Stimulated activated CD8-positive, alpha-beta memory T cell treated with anti-CD3 and anti-CD28 coated beads, Interleukin-12 subunit alpha, Interleukin-12 subunit beta, amount 100 ng/mL, for 1 hour (primary cell): ENCODE data around the gene SF3B4.

Experiments
- DNase-seq: peaks from one replicate; pipeline ENCODE4 v3.0.0-alpha.2; 2020; ENCODE audit warnings: low read depth

SF3B4 gene

DNA sequence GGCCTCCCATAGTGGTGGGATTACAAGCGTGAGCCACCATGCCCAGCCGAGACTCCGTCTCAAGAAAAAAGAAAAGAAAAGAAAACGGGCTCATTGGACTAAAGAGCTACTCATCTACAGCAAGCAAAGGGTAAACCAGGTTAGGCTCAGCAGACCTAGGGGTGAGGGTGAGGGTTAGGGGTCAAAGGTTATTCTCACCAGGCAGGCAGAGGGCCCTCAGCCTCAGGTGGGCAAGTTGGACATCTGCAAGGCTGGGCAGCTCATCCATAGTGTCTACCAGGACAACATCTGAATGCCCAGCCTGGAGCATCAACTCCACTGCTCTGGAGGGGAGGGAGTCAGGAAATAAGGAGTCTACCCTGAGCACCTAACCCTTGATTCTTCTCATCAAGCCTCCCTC is 5.6 kb upstream of the SF3B4 start:
- no peak for DNase-seq

DNA sequence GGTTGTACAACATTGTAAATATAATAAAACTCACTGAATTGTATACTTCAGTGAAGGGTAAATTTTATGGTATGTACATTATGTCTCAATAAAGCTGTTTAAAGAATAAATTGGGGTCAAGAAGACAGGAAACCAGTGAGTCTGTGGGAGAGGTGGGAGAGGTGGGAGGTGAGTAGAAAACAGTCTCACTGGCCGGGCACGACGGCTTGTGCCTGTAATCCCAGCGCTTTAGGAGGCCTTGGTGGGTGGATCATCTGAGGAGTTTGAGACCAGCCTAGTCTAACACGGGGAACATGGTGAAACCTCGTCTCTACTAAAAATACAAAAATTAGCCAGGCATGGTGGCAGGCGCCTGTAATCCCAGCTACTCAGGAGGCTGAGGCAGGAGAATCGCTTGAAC is 4.9 kb upstream of the SF3B4 start:
- DNase-seq: no peak

DNA sequence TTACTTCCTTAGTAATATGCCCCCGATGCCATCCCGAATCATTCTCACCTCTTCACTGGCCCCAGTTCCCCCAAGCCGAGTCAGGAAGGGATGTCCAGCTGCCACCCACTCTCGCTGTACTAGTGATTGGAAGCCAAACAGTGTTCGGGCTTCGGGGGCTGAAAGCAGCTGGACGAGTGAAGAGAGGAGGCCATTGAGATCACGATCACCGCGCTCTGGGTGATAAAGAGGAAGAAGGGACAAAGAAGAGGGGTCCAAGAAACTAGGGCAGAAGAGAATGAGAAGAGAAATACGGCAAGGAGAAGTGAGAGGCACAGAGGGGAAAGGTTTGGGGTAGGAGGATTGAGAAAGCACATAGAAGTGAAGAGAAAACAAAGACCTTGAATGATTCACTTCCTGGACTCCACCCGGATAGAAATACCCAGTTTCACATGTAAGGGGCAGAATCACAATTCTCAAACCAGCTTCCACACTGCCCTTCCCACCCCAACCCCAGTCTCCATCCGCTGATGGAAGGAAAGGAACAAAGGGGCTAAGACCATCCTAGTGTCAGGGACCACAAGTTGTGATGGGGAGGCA is 3.7 kb upstream of the SF3B4 start:
- no peak for DNase-seq

DNA sequence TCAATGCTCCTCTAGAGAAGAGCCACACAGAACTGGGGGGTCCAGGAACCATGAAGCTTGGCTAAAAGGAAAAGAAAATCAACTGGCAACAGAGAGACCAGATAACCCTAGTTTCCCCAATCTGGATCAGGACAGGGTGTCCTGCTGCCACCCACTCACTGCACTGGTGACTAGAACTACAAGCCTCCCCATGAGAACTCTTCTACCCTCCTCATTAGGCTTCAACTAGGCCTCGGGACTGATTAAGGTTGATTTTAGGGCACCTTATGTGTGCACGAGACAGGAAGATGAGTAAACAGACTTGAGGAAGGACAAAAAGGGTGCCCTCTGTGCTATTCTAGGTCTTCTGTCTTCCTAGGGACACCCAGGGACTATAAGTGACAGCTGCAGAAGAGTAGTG is 2.3 kb upstream of the SF3B4 start:
- DNase-seq: no peak

DNA sequence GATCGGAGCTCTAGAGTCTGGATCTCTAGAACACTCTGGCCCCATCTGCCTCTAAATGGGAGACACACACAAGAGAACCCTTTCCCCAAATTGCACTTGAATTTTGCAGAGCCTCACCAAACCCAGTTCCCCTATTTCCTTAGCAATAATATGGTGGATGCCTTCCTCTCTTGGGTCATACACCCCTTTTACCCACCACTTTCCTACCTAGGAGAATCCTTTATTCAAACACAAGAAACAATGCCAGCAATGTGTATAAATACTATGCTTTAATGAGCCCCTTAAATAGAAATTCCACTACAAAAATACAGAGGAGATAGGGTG is 760 bp upstream of the SF3B4 start:
- DNase-seq: no peak

DNA sequence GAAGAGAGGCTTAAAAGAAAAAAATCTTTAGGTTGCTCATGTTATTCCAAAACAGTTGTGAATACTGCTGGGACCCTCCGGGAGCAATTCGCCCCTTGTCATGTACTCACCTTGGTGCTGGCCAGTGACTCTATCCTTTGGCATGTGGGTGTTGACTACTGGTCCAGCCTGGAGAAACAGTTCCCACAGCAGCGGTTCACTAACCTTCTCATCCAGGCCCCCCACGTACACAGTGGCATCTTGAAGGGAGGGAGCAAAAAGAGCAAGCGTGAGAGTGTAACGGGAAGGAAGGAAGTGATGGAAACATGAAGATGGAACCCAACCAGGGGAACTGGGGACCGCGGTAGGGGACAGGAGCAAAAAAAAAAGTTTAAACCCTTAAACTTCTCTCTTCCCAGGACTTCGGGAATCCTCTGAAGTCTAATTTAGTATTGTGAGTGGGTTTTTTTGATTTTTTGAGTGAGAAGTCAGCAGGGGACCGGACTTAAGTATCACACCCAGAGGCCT is 494 bp downstream of the SF3B4 start:
- no peak for DNase-seq

DNA sequence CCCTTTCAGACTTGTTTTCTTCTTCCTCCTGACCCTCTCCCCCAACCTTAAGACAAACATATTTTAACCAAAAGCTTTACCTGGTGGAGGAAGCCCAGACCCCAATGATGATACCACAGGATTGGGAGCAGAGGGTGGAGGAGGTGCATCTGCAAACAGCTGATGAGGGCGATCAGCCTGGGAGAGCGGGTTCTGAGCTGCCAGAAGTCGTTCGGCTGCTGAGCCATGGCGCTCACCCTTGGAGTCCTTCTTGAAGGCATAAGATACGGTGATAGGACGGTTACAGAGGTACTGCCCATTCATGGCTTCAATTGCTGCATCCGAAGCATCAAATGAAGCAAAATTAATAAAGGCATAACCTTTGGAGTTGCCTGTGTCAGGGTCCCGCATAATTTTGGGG is 1.3 kb downstream of the SF3B4 start:
- DNase-seq: no peak

DNA sequence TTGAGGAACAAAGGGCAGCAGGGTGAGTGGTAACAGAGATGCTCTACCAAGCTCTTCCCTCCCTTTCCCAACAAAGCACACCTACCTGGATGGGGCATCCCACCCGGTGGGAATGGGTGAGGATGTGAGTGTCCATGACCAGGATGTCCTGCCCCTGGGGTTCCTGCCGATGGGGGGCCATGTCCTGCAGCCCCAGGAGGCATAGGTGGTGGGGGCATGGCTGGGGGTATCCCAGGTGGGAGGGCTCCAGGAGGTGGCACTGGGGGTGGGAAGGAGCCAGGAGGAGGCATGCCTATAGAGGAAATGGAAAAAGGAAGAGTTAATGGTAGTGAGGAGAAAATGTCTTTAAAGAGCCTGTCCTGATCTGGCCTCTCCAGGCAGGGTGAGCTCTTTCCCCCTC is 1.9 kb downstream of the SF3B4 start:
- DNase-seq: no peak

DNA sequence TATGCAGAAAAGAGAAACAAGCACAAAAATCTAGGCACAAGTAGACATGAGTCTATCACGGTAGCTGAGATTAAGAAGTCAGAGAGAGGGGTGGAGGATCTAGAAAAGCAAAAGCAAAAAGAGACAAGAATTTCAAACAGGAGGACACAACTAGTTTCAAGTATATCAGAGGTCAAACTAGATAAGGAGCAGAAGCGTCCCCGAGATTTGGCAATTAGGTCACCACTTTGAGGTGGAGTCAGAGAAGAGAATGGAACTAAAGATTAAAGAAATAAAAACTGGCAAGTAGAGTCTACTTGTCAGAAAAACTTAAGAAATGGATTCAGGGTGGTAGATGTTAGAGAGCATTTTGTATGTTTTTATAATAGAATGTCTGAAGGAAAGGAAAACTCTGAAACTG is 2.3 kb downstream of the SF3B4 start:
- DNase-seq: no peak

DNA sequence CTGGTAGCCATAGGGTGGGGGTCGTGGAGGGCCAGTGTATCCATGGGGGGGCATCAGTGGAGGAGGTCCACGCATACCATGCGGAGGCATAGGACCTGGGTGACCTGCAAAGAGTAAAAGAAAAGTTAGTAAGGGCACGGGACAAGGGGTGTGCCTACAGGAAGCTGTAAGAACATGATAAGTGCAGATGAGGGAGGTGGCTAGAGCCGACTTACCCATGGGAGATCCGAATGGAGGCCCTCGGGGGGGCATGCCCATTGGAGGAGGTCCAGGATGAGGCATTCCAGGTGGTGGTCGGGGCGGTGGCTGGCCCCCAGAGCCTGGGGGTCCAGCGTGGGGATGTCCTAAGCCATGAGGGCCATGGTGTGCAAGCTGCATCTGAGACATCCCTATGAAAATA is 4.0 kb downstream of the SF3B4 start:
- no peak for DNase-seq

DNA sequence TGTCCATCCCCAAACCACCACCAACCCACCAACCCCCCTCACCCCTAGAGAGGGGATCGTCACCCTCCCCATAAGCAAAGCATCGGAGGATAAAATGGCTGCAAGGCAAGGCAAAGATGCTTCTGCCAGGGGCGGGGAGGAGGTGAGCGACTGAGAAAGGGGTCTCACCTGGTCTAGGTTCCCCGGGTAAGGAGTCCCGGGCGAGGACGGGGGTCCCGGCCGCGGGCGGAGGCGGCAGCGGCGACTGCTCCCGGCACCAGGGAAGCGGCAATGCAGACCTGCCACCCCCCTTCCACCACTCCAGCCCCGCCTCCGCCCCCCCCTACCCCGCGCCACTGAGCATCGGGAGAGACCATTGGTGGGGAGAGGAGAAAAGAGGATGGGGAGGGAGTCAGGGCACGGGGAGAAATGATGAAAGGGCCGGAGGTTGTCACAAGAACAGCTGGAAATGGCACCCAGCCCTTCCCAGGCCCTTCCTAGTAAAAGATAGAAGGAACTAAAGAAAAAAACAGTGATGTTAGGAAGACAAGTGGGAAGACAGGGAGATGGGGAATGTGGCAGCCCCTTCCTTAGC is 9.9 kb downstream of the SF3B4 start, which contains the start of gene SV2A:
TSS of gene SV2A (minus strand) at position 274 of the 574 bp plus-strand sequence. CDS start 4,004 bp downstream, outside the sequence.
- DNase-seq: peak; percentile 18

DNA sequence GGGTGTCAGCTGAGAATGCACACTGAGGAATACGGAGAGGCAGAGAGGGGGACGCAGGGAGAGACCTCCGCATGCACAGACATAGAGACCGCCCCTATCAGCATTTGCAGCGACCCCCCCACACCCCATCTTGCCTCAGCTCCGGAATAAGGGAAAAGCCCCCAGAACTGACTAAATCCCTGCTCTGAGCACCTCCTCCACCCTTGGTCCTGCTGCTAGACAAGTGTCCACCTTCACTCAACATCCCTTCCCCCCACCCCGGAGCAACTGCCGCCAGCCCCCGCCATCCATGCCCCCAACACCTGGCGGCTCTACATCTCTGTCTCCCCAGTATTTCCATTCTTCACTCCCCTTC is 10.7 kb downstream of the SF3B4 start:
- no peak for DNase-seq

DNA sequence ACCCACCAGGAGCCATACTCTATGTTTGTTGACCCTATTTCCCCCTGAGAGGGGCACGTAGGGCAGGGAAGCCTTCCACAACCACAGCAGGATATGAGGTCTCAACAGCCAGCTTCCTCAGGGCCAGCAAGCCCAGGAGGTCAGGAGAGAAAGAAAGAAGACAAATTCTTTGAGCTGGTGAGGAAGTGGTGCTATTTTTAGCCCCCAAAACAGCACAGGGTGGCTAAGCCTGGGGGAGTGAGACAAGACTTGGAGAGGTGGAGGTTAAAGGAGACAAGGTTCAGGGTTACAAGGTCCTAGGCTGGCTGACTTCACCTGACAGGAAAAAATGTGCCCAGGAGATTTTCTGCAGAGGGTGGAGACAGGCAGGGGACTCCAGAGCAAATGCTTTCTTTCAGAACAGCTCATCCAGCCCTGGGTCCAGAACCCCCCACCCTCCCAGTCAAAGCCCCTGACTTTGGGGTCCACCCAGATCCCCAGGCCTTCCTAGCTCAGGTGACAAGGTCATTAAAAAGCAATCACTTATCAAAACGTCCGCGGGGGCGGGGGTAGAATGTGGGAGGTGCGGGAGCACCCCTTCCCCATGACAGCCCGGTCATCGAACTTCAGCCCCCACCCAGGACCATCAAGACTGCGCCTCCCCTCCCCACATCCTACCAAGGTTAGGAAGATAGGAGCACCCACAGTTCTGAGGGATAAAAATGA is 11.3 kb downstream of the SF3B4 start:
- DNase-seq: no peak

DNA sequence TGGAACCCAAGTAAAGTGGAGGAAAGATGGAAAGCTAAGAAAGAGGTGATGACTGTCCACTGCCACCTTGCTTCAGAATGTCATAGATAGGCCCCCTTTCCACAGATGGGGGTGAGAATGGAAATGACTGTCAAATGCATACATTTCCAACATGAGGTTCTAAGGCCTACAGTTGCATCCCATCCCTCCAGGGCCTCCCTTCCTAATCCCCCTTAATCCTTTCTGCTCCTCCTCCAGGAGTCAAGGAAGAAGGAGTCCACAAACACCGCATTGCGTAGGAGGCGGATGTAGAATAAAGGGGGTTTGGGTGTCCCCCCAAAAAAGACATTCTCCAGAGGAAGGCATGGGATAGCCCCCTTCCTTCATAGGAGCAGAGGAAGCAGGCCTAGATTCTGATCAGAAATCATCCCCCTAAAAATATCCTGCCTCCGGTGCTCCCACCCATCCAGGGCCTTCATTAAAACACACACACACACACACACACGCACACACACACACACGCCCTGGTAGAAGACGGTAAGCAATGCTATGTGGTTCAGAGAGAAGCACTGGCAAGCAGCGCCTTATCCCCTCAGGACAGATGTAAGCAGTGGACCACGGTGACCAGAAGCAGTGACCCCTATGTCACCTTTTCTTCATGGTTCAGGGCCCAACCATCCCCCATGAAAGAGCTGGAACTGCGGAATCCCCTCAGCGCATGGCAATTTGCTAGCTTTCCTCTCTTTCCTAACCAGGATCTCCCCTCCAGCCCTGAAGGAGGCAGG is 12.0 kb downstream of the SF3B4 start:
- DNase-seq: no peak

DNA sequence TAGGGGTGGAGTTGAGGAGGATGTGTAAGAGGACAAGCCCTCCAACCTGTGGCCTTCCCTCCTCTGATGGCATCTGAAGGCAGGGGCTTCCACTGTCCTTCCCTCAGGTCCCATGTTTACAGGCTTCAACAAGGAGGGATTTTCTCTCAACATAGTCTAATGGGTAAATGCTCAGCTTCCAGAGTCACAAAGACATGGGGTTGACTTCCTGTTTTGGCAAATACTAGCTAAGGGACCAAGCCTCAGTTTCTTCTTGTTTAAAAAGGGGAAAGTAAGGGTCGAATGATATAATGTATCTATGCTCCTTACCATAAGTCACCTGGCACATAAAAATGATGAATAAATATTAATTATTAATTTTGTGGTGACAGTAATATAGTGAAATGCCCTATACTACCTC is 13.1 kb downstream of the SF3B4 start:
- DNase-seq: no peak

DNA sequence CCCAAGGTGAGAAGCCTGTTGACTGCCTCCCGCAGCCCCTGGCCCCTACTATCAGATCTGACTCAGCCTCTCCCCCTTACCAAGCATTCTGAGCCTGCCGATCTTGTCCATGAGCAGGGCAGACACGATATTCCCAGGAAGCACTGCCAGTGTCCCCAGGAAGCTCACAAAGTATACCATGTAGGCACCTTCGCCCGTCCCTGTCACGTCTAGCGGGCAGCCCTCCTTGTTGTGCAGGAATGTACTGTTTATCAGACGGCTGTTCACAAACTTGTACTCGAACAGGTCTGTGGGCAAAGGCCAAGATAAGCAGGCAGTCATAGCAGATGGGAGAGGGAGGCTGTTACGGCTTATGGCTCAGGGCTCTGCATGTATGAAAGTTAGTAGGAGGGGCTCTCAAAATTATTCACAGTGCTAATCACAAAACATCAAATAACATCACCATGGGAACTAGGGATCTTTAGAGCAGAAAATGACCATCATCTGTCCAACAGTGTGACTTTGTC is 21.0 kb downstream of the SF3B4 start:
- DNase-seq: no peak

DNA sequence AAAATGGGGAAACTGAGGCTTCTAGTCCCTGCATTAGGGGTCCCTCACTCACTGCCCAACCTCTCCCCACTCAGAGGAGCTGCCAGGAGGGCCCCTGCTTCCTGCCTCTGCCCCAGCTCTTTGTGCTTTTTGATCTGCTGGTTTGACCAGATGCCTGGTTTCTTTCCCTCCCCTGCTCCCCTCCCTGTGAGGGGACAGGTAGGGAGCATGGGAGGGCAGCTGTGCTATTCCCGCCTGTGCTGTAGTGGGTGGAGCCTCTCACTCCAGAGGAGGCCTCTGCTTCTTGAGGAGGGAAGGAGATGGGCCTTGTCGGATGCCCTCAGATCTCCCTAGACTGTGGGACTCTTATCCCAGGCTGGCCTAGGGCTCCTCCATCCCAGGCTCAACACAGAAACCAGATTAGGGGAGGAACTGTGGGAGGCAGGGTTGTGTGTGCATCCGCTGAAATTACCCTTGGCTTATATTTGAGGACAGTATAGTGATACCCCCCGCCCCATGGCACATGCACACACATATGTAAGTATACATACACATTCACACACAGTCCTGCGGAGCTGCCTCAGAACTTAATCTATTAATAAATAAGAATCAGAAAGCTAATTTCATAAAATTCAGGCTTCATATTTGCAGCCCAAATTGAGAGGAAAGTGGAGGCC is 23.6 kb downstream of the SF3B4 start:
- DNase-seq: no peak

DNA sequence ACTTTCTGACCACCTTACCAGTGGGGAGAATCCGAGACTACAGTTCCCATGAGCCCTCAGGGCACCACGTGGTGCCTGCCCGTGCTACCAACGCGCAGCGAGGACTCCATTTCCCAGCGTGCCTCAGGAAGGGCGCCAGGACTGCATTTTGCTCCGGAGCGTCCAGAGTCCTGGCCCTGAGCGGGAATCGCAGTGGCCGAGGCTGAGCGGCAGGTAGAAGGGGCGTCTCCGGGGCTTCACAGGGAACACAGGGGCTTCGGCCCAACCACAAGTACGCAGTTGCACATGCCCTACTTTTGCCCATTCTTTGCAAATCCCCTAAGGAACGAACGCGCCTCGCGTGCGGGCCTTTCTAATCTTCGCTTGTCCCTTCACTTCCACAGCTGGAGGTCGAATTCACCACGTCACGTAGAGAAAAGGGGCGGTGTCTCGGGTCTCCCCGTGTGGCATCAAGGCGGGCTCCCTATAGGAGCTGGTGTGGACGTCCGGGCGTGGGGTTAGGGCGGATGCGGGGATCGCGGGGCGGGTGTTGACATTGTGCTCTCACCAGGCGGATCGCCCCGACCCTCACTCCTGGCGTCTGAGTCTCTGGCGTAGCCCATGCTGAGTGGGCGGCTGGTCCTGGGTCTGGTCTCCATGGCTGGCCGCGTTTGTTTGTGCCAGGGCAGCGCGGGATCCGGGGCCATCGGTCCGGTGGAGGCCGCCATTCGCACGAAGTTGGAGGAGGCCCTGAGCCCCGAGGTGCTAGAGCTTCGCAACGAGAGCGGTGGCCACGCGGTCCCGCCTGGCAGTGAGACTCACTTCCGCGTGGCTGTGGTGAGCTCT is 27.9 kb downstream of the SF3B4 start, which contains the start of gene BOLA1:
TSS of gene BOLA1 (plus strand) at position 109 of the 825 bp plus-strand sequence. CDS start at position 601, 492 bp downstream.
- DNase-seq: peak; percentile 64

DNA sequence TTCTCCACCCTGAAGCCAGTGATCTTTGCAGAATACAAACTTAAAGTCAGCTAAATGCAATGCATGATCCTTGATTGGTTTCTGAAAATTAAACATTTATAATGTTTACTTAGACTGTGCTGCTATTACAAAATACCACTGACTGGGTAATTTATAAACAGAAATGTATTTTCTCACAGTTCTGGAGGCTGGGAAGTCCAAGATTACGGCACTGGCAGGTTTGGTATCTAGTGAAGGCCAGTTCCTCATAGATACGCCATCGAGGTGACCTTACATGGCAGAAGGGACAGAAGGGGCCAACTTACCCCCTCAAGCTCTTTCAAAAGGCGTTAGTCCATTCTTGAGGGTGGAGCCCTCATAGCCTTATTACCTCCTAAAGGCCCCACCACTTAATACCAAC is 31.0 kb downstream of the SF3B4 start:
- DNase-seq: no peak

DNA sequence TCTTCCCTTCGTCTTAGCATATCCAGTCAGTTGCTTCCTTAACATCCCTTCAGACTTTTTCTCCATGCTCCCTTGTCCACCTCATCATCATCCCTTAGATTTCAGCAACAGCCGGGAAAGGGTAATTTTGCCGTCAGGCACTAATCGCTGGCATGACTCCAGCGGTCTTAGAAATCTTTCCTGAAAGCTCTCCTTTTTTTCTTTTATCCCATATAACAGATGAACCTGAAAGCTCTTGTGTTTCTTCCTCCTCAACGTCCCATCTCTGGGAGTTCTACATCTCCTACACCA is 38.7 kb downstream of the SF3B4 start:
- DNase-seq: no peak

DNA sequence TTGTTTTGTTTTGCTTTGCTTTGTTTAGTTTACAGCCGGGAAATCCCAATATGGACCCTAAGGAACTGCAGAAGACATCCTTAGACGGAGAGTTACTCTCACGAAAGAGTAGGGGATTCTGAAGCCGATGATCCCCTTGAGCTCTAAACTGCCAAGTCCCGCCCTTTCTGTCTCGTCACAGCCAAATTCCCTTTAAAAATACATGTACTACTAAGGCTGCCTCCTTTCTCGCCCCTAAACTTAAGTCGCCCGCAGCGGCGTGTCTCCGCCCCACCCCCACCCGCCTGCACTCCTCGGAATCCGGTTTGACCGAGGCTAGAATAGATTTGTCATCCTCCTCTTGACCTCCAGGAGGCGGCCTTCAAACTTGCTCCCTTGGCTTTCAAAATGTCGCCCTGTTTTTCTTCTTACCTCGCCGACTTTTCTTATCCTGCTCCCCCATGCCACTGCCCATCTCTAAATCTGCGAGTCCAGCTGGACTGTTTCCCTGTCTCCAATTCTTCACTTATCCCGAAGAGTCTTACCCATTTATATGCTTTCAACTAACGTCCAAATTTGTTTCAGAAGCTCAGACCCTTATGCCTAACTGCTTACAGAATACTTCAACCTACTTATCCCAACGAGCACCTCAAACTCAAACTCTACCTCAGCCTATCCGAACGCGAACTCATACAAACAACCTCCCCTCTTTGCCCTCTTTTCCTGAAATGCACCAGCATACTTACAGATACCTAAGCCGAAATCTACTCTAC is 39.2 kb downstream of the SF3B4 start:
- DNase-seq: peak; percentile 42
